DOHH2 (cell line): ENCODE results near the gene TRPM4.

Experiments
- EZH2phosphoT487 ChIP-seq: fragments of 200-600 bp; sonication (generic); IDR thresholded peaks from 2 replicates; pipeline ENCODE4 v1.6.1; 2017; ENCODE audit warnings: borderline replicate concordance, mild to moderate bottlenecking, antibody characterized with exemption, low read length, moderate library complexity, mixed read lengths
- TF ChIP-seq, protein P1 (sequence below): fragments of 200-600 bp; sonication (generic); IDR thresholded peaks from one replicate; pipeline ENCODE4 v1.5.1; 2014; ENCODE audit warnings: antibody characterized with exemption, mild to moderate bottlenecking, low read depth, low read length; ENCODE audit not compliant: poor library complexity, severe bottlenecking

GRCh38 chr19:49243726-49244125, 86.1 kb downstream of the TRPM4 start:
- TF ChIP-seq, protein P1, sequence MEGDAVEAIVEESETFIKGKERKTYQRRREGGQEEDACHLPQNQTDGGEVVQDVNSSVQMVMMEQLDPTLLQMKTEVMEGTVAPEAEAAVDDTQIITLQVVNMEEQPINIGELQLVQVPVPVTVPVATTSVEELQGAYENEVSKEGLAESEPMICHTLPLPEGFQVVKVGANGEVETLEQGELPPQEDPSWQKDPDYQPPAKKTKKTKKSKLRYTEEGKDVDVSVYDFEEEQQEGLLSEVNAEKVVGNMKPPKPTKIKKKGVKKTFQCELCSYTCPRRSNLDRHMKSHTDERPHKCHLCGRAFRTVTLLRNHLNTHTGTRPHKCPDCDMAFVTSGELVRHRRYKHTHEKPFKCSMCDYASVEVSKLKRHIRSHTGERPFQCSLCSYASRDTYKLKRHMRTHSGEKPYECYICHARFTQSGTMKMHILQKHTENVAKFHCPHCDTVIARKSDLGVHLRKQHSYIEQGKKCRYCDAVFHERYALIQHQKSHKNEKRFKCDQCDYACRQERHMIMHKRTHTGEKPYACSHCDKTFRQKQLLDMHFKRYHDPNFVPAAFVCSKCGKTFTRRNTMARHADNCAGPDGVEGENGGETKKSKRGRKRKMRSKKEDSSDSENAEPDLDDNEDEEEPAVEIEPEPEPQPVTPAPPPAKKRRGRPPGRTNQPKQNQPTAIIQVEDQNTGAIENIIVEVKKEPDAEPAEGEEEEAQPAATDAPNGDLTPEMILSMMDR, result no peak
- no peak for TF ChIP-seq EZH2phosphoT487
